Cerebellar nuclear complex (tissue), 1 donor: Measurements from ENCODE around the gene RASIP1.
"Not testable (repeated sequence)": the region's sequence is repeated elsewhere in the genome, so short reads cannot be mapped to it uniquely, and the experiment has no call there.

Experiments used
- DNase-seq, 2 experiments: peaks; one replicate each; lab custom pipeline; 2025; lab: John Stamatoyannopoulos, UW

RASIP1 gene

GRCh38 chr19:48735031-48735615 lies 5.3 kb downstream of the RASIP1 start:
- no peak for DNase-seq

DNA sequence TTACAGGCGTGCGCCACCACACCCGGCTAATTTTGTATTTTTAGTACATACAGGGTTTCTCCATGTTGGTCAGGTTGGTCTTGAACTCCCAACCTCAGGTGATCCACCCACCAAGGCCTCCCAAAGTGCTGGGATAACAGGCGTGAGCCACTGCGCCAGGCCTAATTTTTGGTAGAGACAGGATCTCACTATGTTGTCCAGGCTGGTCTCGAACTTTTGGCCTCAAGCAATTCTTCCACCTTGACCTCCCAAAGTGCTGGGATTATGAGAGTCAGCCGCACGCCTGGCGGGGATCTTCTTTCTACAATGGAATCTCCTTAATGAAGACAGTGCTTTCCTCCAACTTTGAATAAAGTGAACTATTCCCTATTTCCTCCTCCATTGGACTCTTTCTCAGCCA lies 5.8 kb downstream of the RASIP1 start:
- DNase-seq: no peak

GRCh38 chr19:48731452-48731851 lies 9.0 kb downstream of the RASIP1 start:
- no peak for DNase-seq

GRCh38 chr19:48728911-48729664 lies 11.3 kb downstream of the RASIP1 start:
- DNase-seq: no peak

DNA sequence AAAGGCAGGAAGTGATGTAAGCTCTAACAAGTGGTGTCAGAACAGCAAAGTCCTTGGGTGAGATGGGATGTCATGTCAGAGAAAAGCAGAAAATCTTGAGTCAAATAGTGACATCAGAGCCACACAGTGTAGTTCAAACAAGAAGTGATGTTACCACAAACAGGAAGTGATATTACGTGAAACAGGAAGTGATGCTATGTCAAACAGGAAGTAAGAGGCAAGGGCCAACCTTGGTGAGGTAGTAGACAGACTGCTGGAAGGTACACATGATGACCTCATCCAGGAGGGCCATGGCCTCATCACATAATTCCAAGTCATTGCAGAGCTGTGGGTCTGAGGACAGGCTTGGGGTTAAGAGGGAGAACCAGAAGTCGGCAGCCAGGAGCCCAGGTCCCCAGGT lies 13.9 kb downstream of the RASIP1 start:
- DNase-seq: no peak

GRCh38 chr19:48724796-48725753 lies 15.3 kb downstream of the RASIP1 start:
- DNase-seq: no peak

- no peak for DNase-seq
Observed at GRCh38 chr19:48722196-48722708, 18.2 kb downstream of the RASIP1 start.

GRCh38 chr19:48720613-48721296 lies 19.7 kb downstream of the RASIP1 start:
- peak; percentile 89 to 99 for DNase-seq

DNA sequence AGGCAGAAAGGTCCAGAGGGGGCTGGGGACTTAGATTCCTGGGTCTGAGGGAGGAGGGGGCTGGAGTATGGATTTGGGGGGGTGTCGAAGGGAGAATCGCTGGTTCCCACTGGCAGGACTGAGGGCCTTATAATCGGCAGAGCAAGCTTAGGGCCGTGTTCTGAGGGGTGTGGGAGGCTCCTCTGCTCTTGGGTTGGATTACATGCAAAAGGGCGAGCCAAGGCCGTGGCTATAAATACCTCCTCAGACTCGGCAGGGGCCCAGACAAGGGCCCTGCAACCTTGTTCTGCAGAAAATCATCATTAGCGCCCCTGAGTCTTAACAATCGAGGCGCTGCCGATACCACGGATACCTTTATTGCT lies 20.2 kb downstream of the RASIP1 start:
- DNase-seq: no peak

GRCh38 chr19:48719263-48720171 lies 20.9 kb downstream of the RASIP1 start, which contains the start of gene MAMSTR:
MAMSTR (minus strand) TSS chr19:48719725; CDS start chr19:48719031, 694 bp downstream.
- DNase-seq: no peak

DNA sequence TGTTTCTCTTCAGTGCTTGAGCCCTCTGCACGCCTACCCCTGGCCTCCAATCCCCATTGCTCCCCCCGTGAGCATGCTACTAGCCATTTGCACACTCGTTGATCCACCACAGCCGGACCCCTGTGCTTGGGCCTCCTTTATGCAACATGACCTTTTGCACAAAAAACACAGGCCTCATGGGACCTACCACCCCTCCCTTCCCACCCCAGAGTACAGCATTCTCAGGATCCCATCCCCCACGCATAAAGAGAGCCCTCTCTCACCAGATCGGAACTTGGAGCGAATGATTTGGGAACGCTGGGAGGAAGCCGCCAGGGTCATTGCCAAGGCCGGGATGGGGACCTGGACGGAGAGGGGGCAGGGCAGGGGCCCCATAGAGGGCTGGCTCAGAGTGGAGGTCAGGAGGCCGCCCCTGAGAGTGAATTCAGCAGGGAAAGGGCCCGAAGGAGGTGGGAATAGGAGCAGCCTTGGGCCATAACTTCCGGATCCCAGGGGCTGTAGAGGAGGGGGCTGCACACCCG lies 21.6 kb downstream of the RASIP1 start:
- DNase-seq: no peak

DNA sequence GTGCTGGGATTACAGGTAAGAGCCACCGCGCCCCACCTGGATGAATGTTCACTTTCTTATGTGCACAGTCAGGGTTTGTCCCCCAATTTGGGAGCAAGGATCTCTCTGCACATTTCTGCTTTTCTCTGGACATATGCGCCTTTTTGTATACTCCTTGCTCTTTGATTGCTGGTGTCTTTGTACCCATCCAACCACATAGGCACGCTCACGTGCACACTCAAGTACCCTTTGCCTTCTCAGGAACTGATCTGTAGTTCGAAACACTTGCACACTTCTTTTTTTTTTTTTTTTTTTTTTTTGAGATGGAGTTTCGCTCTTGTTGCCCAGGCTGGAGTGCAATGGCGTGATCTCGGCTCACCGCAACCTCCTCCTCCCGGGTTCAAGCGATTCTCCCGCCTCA lies 22.3 kb downstream of the RASIP1 start:
- DNase-seq: not testable (repeated sequence)

DNA sequence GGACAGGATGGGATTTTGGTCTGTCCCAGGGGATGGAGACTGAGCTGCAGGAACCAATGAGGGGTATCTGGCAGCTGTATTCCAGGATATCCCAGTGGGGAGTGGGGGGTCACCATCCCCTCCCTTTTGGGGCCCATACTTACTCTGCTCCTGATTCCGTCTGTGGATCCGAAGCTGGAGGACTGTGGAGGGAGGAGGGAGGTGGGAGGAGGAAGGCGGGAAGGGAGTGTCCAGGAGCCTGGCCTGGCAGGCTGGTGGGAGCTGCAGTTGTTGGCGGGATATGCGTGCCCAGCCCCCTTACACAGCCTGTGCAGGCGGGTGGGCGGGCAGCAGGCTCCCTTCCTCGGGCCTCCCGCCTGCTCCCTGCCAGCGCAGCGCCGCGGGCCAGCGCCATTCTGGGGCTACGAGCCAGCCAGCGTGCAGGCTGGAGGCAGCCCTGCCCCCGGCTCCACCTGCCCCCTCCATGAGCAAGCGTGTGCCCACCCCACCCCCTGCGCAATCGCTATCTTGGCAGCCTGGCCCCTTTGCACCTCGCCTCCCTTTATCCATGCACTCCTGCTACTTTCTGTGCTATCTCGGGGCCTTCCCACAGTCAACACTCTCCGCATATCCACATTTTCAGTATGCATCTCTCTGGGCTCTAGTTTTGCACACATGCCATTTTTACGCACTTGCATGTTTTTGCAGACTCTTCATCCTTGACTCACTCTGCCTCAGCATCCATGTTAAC lies 23.7 kb downstream of the RASIP1 start:
- DNase-seq: peak in 1 of 2 experiments; percentile 46

DNA sequence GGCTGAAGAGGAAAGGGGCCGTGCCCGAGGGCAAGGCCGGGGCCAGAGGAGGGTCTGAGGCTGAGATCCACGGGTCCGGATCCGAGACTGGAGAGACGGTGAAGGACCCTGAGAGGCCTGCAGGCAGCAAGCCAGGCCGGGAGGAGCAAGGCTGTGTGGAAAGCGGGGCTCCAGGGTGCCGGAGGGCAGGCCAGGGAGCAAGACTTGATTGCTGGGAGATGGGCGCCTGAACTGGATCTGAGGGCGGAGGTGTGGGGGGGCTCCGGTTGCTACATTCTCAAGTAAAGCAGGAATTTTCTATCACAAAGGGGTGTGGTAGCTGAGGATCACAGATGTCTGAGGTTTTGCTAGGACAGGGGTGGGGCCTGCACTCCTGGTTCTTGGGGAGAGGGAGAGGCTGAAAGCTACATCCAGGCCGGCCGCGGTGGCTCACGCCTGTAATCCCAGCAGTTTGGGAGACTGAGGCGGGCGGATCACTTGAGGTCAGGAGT lies 24.7 kb downstream of the RASIP1 start:
- no peak for DNase-seq

DNA sequence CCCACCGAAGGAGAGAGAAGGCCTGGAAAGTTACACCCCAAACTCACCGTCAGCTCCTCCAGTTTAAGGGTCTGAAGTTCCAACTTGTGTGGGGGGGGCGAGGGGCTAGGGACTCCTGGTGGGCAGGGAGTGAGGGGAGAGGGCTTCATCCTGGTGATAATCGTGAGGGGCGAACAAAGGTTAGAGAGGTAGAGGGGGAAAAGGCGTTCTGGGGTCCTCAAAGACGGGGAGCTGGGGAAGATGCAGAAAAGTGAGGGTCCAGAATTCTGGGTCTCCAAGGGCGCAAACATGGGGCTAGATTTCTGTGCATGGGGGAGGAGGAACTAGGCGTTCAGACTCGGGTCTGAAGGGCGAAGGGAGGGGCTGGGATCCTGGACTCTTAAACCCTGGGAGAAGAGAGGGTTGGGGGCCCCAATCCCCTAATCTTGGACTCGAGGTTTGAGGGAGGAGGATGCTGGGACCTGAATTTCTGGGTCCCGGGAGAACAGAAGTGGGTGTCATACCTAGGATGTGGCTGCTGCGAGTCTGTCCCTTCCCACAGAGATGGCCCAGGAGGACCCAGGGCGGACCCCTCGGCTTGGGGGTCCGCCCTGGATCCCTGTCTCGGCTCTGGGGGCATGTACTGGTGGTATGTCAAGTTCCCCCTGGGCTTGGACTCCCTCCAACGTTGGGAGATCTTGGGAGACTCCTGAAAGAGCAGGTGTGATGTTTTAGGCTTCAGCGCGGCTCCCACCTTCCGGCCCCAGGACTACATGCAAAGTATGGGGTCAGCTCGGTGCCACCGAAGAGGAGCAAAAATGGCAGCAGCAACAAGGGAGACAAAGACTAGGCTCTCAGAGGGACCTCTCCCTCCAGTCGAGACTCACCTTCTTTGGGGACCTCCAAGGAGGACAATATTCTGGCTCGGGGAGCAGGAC lies 25.4 kb downstream of the RASIP1 start:
- no peak for DNase-seq

DNA sequence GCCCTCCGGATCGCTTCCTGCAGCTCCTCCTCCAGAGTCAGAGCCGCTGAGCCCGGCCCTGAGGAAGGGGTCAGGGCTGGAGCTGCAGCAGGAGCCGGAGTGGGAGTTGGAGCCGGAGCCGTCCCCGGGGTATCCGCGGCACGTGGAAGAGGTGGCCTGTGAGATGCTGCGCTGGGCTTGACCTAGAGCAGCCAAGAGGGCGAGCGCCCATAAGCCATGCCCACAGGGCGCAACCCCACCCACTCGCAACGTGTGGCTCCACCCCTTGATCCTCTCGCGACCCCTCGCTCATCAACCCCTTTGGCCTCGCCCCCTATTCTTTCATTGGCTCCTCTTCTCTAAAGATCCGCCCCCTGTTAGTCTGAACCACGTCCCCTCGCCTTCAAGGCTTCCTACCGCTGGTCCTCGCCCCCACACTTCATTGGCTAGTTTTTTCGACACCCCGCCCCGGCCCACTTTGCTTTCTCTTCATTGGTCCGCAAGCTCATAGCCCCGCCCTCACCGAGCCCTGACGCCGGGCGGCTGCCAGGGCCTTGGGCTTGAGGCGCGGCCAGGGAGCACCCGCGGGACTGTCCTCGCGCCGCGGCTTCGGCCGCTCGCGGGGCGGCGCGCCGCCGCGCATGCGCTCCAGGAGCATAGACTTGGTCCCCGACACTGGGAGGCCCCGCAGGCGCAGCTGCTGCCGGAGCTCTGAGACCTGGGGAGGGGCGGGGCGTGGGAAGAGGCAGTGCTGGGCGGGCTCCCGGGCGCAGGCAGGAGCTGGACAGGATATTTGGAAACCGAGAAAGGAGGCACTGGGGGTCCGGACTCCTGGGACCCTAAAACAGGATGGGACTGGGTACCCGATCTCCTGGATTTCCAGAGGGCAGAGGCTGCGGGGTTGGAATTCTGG lies 26.3 kb downstream of the RASIP1 start:
- peak; percentile 95 to 97 for DNase-seq
